GM18909 (cell line): ENCODE data around the gene MRGPRD.

Experiments used
- ATAC-seq: cut with Tn5 transposase; IDR thresholded peaks from one replicate; pipeline ENCODE4 v1.9.1; 2021; ENCODE audit warnings: mild to moderate bottlenecking; ENCODE audit not compliant: unreplicated experiment, poor library complexity

Gene MRGPRD

GRCh38 chr11:68973219-68973618 is 7.6 kb downstream of the MRGPRD start:
- ATAC-seq = no peak

DNA sequence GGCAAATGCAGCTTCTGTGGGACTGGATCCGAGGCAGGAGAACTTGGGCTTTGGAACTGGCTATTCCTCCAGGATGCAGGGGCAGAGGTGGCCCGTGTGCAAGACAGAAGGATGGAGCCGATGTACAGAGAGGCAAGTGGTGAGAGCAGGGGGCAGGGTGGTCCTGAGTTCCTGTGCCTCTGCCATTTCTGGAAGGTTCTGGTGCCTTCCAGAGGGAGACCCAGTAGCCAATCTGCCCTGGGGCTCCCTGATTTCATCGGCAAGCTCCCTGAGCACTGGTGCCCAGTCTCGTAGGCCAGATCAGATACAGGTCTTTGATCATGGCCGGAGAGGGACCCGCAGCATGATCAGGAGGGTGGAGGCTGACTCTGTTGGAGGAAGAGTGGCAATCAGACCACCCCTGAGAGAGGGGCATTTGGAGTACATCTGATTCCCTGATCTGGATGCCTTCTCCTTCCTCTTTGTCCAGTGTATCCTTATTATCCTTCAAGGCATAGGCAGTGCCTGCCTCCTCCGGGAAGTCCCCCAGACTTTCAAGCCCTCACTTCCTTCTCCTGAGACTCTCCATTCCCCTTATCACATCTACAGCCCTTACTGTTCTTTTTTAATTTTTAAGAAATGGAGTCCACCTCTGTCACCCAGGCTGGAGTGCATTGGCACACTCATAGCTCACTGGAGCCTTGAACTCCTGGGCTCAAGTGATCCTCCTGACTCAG is 9.7 kb downstream of the MRGPRD start:
- no peak for ATAC-seq

- ATAC-seq = no peak
These were observed 11.4 kb downstream of the MRGPRD start for GRCh38 chr11:68969386-68969785.

DNA sequence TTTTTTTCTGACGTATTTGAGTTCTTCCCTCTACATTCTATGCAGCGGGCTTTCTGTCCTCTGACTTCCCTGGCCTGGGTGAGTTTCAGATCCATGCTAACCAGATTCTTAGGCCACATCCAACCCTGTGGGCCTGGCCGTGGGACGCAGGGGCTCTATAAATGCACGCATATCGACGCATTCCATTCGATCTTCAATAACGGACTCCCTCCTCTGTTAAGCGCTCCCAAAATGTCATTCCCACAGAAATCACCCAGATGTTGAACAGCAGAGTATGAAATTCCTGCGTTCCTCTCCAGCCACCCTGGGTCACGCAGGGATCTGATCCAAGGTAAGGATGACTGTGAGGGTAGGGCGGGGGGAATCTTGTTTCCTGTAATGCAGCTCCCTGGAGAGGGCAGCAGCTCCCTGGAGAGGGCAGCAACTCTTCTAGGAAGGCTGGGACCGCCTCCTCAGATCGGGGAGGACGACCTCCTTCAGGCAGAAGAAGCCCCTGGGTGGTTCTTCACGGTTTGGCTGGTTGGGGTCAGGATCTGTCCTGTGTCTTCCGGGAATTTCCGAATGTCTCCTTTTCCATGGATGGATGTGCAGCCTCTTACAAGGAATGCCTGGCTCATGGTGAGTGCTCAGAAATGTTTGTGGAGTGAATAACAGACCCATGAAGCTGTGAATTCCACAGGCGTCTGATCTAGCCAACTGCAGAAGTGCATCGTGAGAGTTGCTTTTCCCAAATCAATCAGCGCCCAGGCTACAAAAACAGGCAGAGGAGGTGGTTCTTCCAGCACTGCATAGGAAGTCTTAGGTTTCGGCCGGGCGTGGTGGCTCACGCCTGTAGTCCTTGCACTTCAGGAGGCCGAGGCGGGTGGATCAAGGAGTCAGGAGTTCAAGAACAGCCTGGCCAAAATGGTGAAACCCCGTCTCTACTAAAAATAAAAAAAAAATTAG is 12.2 kb downstream of the MRGPRD start:
- ATAC-seq = no peak

DNA sequence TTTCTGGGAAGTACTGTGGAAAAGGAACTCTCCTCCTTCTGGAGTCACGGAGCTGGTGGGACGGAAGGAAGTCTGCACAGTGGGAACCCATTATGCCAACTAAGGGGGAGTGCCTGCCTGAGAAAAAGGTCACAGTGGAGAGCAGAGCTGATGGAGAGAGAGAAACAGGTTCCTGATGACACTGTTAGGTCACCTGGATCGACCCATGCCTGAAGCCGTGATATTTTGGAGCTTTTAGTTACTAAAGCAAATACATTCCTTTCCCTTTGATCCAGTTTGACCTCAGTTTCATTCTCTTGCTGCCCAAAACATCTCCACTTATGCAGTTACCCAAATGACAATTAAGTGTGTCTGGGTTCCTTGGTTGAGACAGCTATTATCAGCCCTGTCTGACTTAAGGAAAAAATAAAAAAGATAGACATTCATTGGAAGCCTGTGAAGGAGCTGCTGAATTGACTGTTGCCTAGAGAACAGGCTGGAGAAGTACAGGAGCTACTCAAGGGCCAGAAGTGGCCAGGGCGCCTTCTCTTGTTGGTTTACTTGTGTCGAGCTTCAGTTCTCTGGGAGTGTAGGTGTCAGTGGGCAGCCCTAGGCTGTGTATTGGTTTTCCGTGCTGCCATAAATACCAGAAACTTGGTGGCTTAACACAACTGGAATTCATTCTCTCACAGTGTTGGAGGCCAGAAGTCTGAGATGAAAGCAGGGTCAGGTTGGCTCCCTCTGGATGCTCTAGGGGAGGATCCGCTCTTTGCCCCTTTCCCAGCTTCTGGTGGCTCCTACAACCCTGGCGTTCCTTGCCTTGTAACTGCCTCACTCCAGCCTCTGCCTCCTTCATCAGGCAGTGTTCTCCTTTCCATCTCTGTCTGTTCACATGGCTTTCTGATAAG is 13.6 kb downstream of the MRGPRD start:
- ATAC-seq = no peak

- no peak for ATAC-seq
These were observed 14.6 kb downstream of the MRGPRD start for GRCh38 chr11:68965901-68966853.

- ATAC-seq = no peak
These were observed 17.0 kb downstream of the MRGPRD start for GRCh38 chr11:68963779-68964178.

GRCh38 chr11:68962527-68963250 is 18.1 kb downstream of the MRGPRD start:
- no peak for ATAC-seq

DNA sequence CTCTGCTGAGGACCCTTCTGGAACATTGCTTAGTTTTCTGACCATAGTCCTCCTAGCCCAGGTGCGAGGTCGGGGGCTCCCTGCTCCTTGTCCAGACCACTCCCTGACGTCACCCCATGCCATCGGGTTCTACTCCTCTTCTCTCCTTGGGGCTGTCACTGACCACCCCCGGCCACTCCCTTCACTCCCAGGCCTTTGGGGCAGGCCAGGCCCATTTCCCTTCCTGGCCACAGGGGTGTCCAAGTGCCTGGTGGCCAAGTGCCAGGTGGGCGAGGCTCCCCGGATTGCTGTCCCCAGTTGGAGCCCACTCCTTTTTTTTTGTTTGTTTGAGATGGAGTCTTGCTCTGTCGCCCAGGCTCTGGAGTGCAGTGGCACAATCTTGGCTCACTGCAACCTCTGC is 19.5 kb downstream of the MRGPRD start:
- ATAC-seq = no peak

DNA sequence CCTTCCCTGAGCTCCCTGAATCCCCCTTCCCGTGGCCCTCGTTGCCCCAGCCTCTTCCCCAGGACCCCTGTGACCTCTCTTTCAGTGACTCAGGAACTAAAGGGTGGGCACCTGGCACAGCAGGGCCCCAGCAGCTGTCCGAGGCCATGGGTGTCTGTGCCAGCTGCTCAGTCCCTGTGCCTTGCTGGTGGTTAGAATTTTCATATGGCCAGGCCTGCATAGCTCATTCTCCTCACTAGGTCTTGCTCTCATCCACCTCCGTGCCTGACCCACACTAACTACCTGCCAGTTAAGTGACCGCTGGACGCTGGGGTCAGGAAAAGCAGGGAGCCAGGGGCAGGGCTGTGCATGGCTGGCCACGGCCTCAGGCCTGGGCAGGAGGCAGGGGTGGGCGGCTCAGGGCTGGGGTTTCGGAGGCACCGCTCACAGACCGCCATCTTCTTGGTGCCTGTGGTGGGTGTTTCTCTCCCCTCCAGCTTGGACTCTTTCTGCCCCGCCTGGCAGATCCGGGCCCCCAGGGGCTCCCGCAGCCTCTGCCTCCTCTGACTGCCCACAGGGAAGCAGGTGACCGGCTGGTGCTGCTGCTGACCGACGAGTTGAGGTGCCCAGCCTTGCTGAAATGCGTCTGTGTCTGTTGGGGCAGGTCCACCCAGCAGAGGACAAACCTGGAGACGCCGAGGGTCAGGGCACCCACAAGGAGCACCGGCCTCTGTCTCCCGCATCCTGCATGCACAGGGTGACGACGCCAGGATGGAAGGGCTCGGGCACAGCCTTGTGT is 20.3 kb downstream of the MRGPRD start:
- ATAC-seq = no peak

DNA sequence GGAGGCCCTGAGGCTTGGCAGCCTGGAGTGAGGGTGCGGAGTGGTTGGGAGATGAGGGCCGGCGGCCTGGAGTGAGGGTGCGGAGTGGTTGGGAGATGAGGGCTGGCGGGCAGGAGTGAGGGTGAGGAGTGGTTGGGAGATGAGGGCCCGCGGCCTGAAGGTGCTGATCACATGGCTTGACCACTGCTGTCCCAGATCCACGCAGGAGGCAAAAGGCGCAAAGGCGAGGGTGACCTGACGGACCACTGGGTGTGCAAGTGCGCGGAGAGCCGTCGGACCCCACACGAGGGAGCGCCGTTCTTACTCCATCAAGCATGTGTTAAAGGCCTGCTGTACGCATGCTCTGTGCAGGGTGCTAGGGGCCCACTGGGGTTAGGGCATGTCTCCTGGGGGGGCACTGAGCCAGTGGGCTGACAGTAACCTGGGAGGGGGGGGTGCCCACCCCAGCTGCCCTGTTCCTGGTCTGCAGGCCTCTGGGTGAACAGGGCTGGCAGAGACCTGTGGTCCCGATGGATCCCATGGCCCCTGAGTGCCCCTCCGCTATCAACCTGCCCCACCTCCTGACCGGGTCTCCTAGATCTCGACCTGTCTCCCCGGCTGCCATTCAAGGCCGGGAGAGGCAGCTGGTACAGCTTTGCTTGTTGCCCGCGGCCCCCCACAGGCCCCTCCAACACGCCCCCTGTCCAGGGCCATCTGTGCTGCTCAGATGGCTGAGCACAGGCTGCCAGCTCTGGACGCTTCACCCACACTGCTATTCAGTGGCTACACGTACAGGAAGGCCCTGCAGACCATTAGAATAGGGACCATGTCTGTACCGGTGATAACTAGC is 21.1 kb downstream of the MRGPRD start:
- ATAC-seq = no peak

DNA sequence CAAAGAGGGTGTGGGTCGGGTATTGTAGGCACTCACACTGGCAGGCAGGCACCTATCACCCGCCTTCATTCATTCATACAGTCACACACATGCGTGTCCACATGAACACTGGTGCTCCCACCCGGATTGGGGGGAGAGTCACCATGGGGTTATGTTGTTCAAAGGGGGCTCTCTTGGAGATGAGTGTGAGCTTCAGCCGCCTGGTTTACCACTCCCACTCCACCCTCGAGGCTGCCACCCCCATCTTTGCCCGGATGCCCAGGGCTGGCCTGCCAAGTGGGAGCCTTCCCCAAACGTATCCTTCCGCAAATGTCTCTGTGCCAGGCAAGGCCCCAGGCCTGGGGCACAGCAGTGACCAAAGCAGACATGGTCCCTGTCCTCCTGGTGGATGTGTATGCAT is 22.6 kb downstream of the MRGPRD start:
- no peak for ATAC-seq

DNA sequence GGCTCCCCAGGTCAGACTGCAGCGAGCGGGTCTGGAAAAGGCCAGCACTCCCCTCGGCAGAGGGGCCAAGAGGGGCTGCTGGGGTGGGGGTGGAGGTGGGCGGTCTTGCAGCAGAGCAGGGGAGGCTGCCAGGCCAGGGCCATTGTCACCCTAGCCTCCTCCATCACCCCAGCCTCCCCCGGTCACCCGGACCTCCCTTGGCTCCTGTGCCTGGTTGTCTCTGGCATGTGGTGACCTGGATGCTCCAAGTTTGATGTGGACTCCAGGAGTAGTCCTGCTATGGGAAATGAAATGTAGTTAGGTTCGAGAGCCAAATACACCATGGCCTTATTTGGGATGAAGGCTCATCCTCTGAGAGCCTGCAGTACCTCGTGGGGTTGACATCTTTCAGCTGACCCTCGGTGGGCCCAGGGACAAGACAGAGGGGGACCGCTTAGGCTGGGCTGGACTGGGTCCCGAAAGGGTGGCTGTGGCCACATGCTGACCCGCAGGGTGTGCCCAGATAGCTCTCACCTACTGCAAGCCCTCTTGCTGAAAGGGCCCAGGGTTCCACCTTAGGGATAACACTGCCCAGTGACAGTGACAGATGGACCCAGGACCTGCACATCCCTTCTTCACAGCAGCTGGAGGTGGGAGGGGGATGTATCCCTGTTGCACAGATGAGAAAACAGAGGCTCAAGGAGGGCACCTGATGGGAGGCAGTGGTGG is 24.1 kb downstream of the MRGPRD start:
- no peak for ATAC-seq

DNA sequence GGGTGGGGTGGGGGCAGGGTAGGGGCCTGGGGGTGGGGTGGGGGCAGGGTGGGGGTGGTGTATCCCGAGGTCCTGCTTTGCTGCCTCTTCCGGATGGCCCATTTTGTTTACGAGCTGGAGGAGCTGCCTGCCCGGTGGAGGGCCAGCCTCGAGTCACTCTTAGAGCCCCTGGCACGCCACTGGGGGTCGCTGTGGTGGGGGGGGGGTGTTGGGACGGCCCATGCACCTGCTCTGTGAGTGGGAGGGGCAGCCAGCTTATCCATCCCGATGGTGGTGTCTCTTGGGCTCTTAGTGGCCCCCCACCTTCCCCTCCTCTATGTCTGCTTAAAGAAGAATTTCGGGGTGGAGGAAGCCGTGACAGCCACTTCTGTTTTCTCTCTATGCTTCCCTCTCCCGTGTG is 24.6 kb downstream of the MRGPRD start:
- no peak for ATAC-seq

DNA sequence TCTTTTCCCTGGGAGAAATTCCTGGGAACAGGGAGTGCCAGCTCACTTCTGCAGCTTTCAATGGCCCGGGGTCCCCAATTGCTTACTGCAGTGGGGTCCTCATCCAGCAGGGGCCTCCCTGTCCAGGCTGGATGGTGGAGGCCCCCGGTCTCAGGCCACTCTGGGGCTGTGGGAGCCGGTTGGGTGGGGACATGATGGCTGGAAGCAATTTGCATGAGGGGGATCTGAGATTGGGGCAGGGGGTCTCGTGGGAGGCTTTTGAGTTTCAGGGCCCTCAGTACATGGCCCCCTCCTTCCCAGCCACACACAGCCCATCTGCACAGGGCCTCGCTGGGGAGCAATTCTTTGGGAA is 25.2 kb downstream of the MRGPRD start:
- ATAC-seq = no peak

DNA sequence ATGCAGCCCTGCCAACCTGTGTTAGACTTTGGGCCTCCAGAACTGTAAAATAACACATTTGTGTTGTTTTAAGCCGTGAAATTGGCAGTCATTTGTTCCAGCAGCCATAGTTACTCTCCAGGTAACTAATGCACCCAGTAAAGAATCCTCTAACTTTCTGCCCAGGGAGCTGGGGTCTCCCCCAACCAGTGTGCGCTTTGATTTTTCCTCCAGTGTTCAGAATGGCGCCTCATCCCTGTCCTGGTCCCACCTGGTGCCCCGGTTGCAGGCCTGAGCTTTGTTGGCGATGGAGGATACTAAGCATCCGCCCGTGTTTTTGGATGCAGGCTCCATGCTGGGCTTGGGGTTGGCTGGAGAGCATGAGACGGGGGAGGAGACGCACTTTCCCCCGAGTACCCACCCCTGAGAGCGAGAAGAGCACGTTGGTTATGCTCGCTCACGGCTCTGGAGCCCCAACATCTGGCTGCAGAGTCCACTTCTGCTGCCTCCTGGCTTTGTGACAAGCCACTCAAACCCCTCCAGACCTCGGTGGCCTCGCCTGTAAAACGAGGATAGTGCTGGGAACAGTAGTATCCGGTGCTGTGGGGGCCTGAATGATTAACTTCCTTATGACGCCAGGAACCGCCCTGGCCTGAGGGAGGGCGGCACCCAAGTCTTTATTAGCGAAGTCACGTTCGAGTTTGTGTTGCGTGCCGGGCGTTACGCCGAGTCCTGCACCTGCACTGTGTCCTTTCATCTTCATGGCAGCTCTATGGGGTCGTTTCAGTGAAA is 25.8 kb downstream of the MRGPRD start:
- no peak for ATAC-seq
